Measurements from ENCODE around the gene FOS.
"Not testable (repeated sequence)": the region's sequence is repeated elsewhere in the genome, so short reads cannot be mapped to it uniquely, and the experiment has no call there.

The FOS gene

DNA sequence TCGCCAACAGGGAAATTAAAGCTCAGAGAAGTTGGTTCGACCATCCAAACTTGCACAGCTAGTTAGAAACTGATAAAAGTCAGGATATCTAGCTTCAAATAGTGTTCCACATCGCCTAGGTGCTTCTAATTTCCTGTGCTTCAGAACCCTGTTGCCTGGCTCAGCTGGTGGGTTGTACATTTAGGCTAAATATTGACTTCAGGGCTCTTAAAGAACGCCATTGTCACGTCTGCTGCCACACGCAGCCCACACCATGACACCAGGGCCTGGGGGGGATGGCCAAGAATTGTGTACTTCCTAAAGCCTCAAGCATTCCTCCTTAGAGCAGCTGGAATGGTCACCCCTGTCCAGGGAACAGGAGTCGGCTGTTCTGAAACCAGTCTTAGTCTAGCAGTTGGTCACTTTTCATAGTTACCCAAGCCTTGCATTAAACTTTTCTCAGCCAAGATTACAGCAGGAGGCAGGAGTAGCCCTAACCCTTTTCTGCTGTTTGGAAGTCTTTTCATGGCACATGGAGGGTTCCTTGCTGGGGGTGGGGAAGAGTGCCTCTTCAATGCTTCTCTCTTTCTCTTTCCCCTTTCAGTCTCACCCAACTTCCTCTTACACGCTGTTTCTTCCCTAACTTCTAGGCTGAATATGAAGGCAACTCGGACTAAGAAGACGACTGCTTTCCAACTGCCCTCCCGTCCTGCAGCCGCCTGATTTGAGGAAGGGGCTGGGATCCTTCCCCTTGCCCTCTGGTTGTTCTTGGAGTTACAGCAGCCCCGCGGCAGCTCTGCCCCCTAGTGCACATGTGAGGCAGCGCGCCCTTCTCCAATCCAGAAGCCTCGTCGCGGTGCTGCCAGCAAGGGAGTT lies 17.1 kb downstream of the FOS start:
- DNase-seq: peak; percentile 92

DNA sequence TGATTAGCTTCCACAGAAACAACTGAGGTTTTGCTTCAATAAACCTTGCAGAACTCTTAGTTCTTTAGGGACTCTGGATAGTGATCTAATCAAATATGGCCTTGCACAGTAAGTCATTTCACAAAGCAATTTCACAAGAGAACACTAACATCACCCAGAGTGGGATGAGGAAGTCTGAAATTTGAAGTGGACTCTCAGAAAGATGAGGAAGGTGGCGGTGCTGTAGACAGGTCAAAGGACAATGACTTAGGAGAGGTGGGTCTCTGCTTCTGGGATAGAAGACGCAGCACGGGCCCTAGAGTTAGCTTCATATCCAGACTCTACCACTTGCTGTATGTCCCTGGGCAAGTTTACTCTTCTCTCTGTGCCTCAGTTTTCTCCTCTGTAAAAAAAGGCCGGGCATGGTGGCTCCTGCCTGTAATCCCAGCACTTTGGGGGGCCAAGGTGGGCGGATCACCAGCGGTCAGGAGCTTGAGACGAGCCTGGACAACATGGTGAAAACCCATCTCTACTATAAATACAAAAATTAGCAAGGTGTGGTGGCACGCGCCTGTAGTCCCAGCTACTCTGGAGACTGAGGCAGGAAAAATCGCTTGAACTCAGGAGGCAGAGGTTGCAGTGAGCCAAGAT lies 18.9 kb downstream of the FOS start:
- DNase-seq: peak; percentile 91

DNA sequence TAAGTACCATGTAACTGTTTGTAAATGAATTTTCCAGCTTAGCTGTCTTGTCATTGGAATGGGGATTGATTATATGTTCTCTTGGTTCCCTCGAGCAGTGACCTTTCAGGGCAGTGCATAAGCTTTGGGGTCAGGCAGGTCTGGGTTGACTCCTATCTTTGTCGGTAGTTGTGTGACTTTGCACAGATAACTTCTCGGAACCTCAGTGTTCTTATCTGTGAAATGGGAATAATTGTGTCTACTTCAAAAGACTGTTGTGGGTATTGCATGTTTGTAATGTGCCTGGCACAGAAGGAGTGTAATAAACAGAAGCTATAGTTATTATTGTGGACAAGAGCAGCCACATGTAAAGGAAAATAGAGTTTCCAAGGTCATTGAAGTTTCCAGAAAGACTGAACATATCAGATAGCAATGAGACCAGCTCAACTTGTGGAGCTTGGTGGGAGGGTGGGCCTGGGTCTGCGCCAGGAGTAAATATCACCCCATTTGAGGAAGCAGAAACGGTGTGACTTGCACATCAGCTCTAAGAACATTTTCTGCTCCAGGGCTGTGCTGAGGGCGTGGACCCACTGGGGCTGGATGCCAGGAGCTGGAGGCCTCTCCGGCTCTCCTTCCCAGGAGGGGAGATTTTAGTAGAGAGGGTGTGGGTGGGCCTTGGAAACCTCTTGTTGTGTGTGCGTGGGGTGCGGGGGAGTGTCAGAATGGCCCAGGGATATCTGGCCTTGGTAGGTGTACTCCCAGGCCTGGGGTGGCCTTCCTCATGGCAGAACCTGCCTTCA lies 19.7 kb downstream of the FOS start:
- DNase-seq: peak; percentile 60

DNA sequence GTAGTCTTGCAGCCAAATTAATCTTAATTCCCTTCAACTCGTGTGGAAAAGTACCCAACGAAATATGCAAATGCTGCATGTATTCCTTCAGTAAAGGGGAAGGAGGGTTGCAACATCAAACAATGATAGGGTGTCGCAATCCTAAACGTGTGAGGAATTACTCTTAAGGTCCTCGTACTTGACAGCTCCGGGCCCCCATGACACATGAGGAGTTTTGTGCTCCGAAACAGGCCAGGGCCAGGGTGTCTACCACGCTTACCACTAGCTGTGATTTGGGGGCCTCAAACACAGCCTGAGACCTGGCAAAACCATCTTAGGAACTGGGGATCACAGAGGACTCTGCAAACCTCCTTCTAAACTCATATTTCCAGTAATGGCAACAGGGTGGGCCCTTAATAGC lies 20.4 kb downstream of the FOS start:
- peak; percentile 98 for DNase-seq

DNA sequence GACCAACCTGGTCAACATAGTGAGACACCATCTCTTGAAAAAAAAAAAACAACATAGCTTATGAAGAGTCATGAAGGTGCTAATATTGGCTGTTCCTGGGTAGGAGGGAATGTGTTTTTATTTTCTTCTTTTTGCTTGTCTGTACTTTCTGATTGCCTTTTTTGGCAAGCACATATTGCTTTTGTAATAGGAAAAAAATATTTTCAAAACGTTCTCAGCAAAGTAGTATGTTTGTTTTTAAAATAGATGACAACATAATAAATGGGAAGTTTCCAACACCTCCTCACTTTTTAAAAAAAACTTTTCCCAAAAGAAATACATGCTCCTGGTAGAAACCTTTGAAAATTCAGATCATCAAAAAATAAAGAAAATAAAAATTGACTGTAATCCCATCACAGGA lies 20.9 kb downstream of the FOS start:
- DNase-seq: no peak

DNA sequence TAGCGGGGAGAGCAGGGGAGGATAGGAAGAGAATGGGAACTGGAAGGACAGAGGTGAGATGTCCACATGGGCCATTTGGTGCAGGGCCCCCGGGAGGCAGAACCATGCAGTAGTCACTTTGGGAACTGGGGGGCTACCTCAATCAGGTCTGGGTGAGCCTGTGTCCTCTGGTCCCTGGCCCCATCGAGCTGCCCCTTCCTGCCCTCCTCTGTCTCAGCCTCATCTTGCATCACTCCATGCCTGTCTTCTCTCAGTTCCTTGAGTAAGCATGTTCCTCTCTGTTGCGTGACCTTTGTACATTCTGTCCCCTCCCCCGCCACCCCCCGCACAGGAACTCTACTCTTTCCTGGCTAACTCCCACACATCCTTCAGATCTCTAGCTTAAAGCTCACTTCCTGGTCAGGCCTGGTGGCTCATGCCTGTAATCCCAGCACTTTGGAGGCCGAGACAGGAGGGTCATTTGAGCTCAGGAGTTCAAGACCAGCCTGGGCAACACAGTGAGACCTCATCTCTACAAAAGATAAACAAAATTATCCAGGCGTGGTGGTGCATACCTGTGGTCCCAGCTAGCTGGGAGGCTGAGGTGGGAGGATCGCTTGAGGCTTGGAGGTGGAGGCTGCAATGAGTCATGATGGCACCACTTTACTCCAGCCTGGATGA lies 23.2 kb downstream of the FOS start:
- peak; percentile 96 for DNase-seq

DNA sequence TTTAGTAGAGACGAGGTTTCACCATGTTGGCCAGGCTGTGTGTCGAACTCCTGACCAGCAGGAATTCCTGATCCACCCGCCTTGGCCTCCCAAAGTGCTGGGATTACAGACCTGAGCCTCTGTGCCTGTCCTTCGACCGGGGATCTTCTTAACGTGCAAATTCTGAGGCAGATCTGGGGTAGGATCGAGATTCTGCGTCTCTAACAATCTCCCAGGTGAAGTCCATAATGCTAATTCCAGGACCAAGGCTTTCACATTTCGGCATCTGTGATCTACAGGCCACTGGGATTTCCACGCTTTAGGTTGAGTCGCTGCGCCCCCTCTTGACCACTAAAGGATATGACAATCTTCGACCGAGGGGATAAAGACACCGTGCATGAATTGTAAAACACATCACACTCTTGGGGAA lies 24.8 kb downstream of the FOS start:
- DNase-seq: peak; percentile 65

DNA sequence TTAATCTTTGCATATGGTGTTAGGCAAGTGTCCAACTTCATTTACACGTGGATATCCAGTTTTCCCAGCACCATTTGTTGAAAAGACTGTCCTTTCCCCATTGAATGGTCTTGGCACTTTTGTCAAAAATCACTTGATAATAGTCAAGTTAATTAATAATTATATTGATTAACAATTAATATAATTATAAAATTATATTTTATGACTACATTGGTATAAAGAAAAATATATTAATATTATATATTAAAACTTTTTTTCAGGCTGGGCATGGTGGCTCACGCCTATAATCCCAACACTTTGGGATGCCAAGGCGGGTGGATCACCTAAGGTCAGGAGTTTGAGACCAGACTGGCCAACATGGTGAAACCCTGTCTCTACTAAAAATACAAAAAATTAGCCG lies 27.8 kb downstream of the FOS start:
- not testable (repeated sequence) for DNase-seq

DNA sequence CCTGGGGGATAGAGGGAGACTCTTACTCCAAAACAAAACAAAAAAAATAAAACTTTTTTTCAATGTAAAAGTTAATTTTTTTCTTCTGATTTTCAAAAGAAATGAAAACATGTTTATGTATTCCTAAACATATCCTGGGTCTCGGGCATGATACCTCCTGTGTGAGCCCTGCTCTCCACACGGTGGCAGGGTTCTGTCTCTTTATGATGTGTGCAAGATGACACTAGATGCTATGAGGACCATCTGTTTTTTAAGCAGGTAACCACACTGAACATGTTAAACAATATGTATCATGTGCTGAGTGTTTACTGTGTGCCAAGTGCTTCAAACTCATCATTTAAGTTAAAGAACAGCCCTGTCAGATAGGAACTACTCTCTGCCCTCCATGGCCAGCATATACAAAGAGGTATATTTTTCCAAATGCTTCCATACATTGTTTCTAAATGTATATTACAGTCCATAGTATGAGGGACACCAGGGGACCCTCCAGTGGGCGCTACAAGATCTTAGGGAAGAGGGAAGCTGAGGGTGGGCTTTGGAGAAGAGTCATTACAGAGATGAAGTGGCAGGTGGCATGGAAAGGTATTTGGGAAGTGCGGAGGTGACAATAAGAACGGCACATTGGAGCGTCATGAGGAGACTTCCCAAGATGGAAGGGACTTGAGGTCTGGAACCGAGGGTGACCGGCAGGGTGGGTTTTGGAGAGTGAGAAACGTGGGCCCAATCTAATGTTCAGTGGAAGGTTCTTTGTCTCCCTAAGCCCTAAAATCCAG lies 28.5 kb downstream of the FOS start:
- DNase-seq: peak; percentile 24

DNA sequence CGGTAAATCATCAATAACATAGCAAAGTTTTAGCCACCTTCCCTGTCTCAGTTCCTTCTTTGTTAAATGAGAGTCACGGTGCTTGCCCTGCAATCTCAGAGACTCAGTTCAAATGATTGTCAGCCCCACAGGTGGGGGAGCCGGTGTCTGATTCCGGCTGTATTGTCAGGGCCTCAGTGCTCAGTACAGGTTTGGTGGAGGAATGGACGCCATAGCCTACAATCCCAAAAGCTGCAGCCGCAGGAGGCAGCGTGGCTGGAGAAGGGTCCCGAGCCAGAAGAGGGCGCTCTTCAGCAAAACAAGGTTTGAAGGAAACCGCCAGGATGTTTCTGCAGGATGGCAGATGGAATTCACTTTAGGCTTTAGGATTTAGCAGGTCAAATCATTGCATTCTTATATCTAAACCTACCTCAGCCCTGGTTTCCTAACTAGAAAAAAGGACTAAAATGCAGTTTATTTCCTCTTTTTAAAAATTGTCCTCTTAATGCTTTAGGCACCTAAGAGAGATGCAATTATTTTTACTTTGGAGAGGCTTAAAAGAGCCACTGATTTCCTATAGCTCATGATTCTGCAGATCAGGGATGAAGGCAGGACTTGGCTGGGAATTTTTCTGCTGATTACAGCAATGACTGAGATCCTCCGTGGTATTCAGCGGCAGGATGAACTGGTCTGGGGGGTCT lies 29.2 kb downstream of the FOS start:
- peak; percentile 64 for DNase-seq

DNA sequence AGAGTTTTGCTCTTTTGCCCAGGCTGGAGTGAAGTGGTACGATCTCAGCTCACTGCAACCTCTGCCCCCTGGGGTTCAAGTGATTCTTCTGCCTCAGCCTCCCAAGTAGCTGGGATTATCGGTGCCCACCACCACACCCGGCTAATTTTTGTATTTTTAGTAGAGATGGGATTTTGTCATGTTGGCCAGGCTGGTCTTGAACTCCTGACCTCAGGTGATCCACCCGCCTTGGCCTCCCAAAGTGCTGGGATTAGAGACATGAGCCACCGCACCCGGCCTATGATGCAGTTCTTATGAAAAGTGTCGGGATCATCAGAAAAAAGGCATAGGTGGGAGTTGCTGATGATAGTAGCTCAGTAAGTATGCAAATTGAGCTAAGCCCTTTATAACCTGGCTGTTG lies 30.4 kb downstream of the FOS start:
- DNase-seq: not testable (repeated sequence)

DNA sequence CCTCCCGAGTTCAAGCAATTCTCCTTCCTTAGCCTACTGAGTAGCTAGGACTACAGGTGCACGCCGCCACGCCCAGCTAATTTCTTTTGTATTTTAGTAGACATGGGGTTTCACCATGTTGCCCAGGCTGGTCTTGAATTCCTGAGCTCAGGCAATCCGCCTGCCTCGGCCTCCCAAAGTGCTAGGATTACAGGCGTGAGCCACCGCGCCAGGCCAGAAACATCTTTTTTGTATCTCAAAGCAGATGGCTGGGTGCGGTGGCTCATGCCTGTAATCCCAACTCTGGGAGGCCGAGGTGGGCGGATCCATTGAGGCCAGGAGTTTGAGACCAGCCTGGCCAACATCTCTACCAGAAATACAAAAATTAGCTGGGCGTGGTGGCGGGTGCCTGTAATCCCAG lies 30.9 kb downstream of the FOS start:
- not testable (repeated sequence) for DNase-seq

DNA sequence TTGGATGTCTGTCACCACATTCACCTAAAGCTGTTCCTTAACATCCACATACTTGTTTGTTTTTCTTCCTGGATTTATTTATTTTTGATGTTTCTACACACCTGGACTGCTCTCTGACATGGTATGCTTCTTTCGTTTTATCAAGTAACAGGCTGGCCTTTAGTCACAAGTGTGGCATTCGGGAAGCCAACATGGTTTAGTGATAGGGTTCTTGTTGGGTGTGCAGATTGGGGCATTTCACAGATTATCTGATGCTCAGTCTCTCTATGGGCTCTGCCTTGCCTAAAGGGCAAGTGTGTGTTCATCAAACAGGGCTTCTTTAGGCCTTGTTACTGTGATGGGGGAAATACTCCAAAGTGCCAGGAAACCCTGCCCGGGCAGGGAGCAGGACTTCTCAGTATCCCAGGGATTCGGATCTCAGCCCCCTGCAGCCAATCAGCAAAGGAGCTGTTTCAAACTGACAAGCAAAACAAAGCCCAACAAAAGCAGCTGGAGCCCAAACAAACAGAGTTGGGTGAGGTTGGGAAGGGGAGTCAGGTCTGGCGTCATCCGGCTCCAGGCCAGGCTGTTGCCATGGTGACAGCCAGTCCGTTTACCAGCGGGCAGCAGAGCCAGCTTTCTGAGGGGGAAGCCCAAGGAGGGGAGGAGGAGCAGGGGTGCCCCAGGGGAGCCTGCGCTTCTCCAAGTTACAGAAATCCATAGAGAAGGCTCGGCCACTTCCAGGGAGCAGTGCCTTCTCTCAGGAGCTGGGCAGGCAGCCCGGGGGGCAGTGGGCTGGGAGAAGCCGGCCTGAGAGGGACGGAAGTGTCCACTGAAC lies 31.9 kb downstream of the FOS start:
- DNase-seq: no peak

DNA sequence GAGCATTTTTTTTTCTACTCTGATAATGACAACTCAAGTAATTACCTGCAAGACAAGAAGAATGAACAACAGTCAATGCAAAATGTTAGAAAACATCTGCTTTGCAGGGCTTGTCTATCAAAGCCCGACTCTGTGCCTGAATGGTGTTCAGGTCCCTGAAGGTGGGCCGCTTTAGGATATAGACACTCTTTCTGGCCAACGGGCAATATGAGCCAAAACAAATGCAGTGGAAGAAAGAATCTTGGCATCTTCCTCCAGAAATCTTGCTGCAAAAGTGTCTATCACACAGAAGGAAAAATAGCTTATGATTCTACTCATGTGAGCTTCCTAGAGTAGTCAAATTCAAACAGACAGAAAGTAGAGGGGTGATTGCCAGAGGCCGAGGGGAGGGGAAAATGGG lies 32.7 kb downstream of the FOS start:
- DNase-seq: no peak

DNA sequence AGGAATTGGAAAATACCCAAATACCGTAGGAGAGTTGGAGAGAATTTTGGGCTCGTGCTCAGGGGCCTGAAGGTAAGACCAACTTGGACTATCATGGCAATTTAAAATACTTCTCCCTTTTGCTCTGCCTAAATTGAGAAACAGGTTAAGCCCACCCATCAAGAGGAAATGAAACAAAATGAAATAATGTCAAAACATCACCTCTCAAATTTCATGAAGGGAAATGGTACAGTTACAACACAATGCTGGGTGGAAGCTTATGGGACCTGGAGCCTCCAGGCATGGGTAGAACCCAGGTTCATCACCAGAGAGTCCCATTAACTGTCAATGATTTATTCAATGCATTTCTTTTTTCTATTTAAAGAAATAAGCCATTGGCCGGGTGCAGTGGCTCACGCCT lies 33.7 kb downstream of the FOS start:
- DNase-seq: peak; percentile 51

DNA sequence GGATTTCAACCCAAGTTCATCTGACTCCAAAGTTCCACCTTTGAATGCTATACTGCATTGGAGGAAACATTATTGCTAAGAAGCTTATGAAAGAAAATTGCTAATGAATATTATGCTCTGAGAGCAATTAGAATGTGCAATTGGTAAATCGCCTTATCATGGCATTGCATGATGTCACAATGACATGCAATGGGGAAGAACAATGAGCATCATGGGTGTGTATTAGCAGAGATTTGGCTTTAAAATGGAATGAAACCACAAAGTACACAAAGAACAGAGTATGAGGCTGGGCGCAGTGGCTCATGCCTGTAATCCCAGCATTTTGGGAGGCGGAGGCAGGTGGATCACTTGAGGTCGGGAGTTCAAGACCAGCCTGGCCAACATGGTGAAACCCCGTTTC lies 34.7 kb downstream of the FOS start:
- DNase-seq: no peak

DNA sequence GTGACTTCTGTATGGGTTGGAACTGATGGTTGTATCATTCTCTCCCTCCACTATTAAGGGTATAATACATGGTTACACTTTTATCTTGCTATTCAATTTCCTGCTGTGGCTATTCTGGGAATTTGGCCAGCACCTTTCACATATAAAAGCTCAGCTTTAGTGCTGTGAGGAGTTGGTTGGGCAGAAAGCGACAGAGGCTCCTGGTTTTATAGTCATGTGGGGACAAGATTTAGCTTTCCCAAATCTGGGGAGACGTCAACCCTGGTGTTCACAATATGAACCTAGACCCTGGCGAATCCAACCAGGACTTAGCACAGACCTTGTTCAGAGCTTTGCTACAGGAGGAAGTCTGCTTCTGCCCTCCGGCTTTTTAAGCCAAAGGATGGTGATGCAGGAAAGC lies 36.5 kb downstream of the FOS start:
- DNase-seq: no peak

DNA sequence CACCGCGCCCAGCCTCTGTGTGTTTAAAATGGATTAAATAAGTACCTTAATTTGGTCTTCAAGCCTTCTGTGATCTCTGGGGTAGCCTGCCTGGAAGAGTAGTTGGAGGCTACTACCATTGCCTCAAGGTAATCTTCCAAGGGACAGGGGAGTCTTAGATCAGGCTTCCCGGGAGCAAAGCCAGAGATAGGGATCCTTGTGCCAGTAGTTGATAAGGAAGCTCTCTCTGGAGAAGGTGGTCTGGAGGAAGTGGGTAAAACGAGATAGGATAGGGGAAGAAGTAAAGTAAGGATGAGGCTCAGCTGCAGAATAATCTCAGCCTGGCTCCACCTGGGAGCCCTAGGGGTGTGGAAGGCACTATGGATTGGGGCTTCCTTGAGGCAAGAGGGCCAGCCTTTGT lies 38.5 kb downstream of the FOS start:
- DNase-seq: no peak

DNA sequence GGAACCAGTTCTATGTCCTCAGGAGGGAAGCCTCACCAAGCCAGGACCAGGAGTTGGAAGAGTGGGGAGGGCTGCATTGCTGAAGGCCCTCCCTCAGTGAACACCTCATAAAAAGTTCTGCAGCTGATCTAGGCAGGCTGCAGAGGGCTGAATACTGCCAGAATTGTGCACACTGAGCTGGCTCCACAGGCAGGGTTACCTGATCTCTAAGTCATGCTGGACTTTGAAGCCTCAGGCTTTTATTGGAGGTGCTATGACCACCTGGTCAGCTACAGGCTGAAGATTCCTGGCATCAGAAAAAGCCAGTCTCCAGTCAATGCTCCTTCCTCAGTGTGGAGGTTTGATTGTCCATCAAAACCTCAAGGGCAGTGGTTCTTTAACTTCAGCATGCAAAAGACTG lies 39.7 kb downstream of the FOS start:
- DNase-seq: no peak

DNA sequence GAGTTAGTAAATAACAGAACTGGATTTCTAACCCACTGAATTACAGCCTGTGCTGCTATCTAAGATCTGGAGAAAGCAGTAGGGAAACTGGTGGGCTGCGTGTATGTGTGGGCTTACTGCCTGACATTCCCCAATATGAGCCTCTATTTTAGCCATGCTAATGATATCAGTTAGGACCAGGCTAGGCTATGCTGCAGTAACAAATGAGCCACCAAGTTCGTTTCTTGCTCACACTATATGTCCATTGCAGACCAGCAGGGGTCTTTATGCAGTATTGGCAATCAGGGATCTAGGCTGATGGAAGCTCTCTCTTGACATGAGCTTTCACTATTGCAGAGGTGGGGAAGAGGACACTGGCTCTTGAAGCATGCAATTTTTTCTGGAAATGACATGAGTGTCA lies 40.4 kb downstream of the FOS start:
- no peak for DNase-seq

DNA sequence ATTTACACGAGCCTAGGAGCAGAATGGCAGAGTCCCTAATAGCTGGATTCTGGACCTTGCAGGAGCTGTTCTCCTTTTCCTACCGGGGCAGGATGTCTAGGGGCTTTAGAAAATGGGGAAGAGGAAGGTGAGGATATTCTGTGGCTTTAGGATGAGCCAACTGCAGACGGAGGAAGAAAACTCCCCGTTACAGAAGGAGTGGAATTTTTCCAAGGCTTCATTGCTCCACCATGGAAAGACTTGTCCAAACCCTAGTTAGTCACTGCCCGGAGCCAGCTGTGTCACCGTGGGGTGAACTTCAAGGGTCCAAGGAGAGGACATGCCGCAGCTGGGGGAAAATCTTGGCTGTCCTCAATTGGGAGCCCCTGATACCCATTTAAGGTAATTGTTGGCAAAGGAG lies 41.6 kb downstream of the FOS start:
- DNase-seq: no peak
